Fibroblast of lung (primary cell): ENCODE measurements around the gene YRDC. TPM values are rescaled to one million over a fixed set of nuclear protein-coding genes. Genes with fewer than 3 reads are reported as not detected.
"Not testable (repeated sequence)": the region's sequence is repeated elsewhere in the genome, so short reads cannot be mapped to it uniquely, and the experiment has no call there.

Experiments used
- DNase-seq, 2 donors: peaks; one replicate each; pipeline versions ENCODE4 v3.0.0 to v3.0.0-alpha.2; 2010; ENCODE audit warnings: low read depth in 2 of 2
- H2AFZ ChIP-seq: 2 replicates; pipeline ENCODE4 v1.5.1; 2012; ENCODE audit warnings: low read length, control low read depth, inconsistent platforms
- H3K27ac ChIP-seq: 2 replicates; pipeline ENCODE4 v1.5.1; 2011; ENCODE audit warnings: low read length, control low read depth; ENCODE audit not compliant: insufficient read depth
- H3K27me3 ChIP-seq: 2 replicates; pipeline ENCODE4 v1.5.1; 2011; ENCODE audit warnings: mild to moderate bottlenecking, low read length; ENCODE audit not compliant: control insufficient read depth, insufficient read depth
- H3K36me3 ChIP-seq: 2 replicates; pipeline ENCODE4 v1.5.1; 2011; ENCODE audit warnings: low read length; ENCODE audit not compliant: control insufficient read depth, insufficient read depth
- H3K4me1 ChIP-seq: 2 replicates; pipeline ENCODE4 v1.5.1; 2011; ENCODE audit warnings: low read length; ENCODE audit not compliant: control insufficient read depth, insufficient read depth; ENCODE audit errors: extremely low read depth
- H3K4me2 ChIP-seq: 2 replicates; pipeline ENCODE4 v1.5.1; 2011; ENCODE audit warnings: low read length, control low read depth; ENCODE audit not compliant: insufficient read depth; ENCODE audit errors: extremely low read depth
- H3K4me3 ChIP-seq, 4 experiments: fragments of 200-600 bp in 1 of 4; sonication (generic) in 1 of 4; replicated peaks in 1 of 4; 2 replicates each; pipeline ENCODE4 v1.5.1; 2011 to 2016; ENCODE audit warnings: low read length in 4 of 4, low read depth in 3 of 4, mild to moderate bottlenecking in 3 of 4, control low read depth in 2 of 4, inconsistent platforms in 1 of 4, mixed read lengths in 1 of 4; ENCODE audit not compliant: insufficient read depth in 1 of 4; ENCODE audit errors: control extremely low read depth in 1 of 4
- H3K79me2 ChIP-seq: 2 replicates; pipeline ENCODE4 v1.5.1; 2012; ENCODE audit warnings: mild to moderate bottlenecking, low read length, inconsistent platforms; ENCODE audit not compliant: control insufficient read depth, insufficient read depth
- H3K9ac ChIP-seq: 2 replicates; pipeline ENCODE4 v1.5.1; 2011; ENCODE audit warnings: mild to moderate bottlenecking, low read length, control low read depth; ENCODE audit not compliant: insufficient read depth
- H3K9me3 ChIP-seq: 2 replicates; pipeline ENCODE4 v1.5.1; 2012; ENCODE audit warnings: low read depth, low read length; ENCODE audit not compliant: control insufficient read depth, insufficient read depth
- H4K20me1 ChIP-seq: 2 replicates; pipeline ENCODE4 v1.5.1; 2011; ENCODE audit warnings: low read length; ENCODE audit not compliant: control insufficient read depth, insufficient read depth; ENCODE audit errors: extremely low read depth
- EZH2 ChIP-seq: IDR thresholded peaks from 2 replicates; pipeline ENCODE4 v1.5.1; 2012; ENCODE audit warnings: low read length, control low read depth, mild to moderate bottlenecking; ENCODE audit errors: missing control alignments
- polyA plus RNA-seq, 2 donors: library from polyadenylated mRNA; depleted of rRNA in 1 of 2; stranded (reverse) in 1 of 2; unstranded in 1 of 2; fragments of >200 nt; gene quantifications; 2 replicates each; pipeline ENCODE4 v1.2.1, GENCODE V29; 2011 to 2012; ENCODE audit warnings: missing spikeins in 1 of 2
- total RNA-seq: library from RNA; depleted of rRNA; stranded (reverse); fragments of >200 nt; gene quantifications from 2 replicates; pipeline ENCODE4 v1.2.1, GENCODE V29; 2014
- TF ChIP-seq, protein P1 (sequence below), 2 donors: IDR thresholded peaks in 1 of 2; conservative IDR thresholded peaks in 1 of 2; 1 replicate in 1 of 2; 2 replicates in 1 of 2; pipeline ENCODE4 v1.5.1; 2011 to 2012; ENCODE audit warnings: low read length in 2 of 2, control low read depth in 1 of 2, inconsistent platforms in 1 of 2, low read depth in 1 of 2, mild to moderate bottlenecking in 1 of 2

The YRDC gene
- total and polyA plus RNA-seq, 2 donors (not counting 1 experiment from before 2014, with no cell fraction given): 9.9 to 14.0 TPM

DNA sequence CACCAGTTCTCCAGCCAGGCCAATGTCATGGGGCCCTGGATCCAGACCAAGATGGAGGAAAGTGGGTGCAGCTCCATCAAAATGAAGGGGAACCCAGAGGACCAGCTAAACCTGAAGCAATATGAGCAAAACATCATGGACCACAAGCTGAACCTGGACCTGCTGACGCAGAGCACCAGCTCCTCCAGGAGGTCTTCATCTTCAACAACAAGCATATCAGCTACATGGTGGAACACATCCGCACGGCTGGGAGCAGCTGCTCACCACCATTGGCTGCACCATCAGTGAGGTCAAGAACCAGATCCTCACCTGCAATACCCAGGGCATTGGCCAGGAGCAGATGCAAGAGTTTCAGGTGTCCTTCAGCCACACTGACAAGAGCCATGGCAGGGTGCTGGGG lies 29.4 kb downstream of the YRDC start:
- H3K4me3 ChIP-seq: no peak overlapping the region
- TF ChIP-seq, protein P1, sequence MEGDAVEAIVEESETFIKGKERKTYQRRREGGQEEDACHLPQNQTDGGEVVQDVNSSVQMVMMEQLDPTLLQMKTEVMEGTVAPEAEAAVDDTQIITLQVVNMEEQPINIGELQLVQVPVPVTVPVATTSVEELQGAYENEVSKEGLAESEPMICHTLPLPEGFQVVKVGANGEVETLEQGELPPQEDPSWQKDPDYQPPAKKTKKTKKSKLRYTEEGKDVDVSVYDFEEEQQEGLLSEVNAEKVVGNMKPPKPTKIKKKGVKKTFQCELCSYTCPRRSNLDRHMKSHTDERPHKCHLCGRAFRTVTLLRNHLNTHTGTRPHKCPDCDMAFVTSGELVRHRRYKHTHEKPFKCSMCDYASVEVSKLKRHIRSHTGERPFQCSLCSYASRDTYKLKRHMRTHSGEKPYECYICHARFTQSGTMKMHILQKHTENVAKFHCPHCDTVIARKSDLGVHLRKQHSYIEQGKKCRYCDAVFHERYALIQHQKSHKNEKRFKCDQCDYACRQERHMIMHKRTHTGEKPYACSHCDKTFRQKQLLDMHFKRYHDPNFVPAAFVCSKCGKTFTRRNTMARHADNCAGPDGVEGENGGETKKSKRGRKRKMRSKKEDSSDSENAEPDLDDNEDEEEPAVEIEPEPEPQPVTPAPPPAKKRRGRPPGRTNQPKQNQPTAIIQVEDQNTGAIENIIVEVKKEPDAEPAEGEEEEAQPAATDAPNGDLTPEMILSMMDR (conservative IDR thresholded peaks at IDR 0.05 in 1 of 2, IDR thresholded peaks at IDR 0.05 in 1 of 2; ENCODE audit: low read depth in 1 of 2, low read length in 2 of 2): no peak
- no peak for TF ChIP-seq EZH2

DNA sequence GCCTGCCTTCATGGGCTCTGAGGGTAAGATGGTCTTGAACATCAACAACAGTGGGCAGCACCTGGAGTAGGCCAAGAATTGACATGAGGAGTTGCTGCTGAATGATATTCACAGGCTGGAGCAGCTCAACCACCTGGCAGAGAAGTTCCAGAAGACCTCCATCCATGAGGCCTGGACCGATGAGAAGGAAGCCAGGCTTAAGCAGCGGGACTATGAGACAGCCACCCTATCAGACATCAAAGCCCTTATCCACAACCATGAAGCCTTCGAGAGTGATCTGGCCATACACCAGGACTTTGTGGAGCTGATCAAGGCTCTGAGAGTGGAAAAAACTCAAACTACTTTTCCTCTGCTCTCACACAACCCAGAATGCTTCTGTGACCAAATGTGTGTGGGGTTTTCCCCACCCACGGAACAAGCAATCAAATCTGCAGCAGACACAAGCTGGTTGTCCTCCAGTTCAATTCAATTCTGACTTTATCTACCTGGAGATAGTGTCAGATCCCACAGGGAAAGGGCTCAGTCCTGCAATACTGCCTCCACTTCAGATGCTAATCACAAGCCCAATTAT lies 31.0 kb downstream of the YRDC start:
- TF ChIP-seq, protein P1 (conservative IDR thresholded peaks at IDR 0.05 in 1 of 2, IDR thresholded peaks at IDR 0.05 in 1 of 2; ENCODE audit: low read depth in 1 of 2, low read length in 2 of 2): no peak
- TF ChIP-seq EZH2: no peak
- H3K4me3 ChIP-seq: no peak overlapping the region

More for the DNA sequence above, 29.4 kb downstream of the YRDC start:
- H3K27me3 ChIP-seq: no peaks in the 10 kb centered on the region
- H3K9me3 ChIP-seq: no peaks in the 10 kb centered on the region
- no peaks in the 10 kb centered on the region for H4K20me1 ChIP-seq
- H3K4me2 ChIP-seq: no peak overlapping the region
- H3K79me2 ChIP-seq: no peaks in the 10 kb centered on the region
- DNase-seq: no peak
- H3K9ac ChIP-seq: no peak overlapping the region
- no peaks in the 10 kb centered on the region for H3K36me3 ChIP-seq
- H2AFZ ChIP-seq: no peak overlapping the region
- no peak overlapping the region for H3K27ac ChIP-seq
- H3K4me1 ChIP-seq: no peaks in the 10 kb centered on the region

DNA sequence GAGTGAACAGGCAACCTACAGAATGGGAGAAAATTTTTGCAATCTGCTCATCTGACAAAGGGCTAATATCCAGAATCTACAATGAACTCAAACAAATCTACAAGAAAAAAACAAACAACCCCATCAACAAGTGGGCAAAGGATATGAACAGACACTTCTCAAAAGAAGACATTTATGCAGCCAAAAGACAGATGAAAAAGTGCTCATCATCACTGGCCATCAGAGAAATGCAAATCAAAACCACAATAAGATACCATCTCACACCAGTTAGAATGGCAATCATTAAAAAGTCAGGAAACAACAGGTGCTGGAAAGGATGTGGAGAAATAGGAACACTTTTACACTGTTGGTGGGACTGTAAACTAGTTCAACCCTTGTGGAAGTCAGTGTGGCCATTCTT lies 36.6 kb downstream of the YRDC start:
- H3K36me3 ChIP-seq, H3K79me2 ChIP-seq, H3K27me3 ChIP-seq, H3K4me3 ChIP-seq, H3K9me3 ChIP-seq, H3K4me1 ChIP-seq, H3K27ac ChIP-seq, H3K4me2 ChIP-seq, DNase-seq, H4K20me1 ChIP-seq, H3K9ac ChIP-seq, H2AFZ ChIP-seq: not testable (repeated sequence)

More for the DNA sequence above, 31.0 kb downstream of the YRDC start:
- no peak overlapping the region for H2AFZ ChIP-seq
- DNase-seq: no peak
- no peaks in the 10 kb centered on the region for H3K27me3 ChIP-seq
- no peaks in the 10 kb centered on the region for H3K79me2 ChIP-seq
- H3K36me3 ChIP-seq: no peaks in the 10 kb centered on the region
- H3K9me3 ChIP-seq: no peaks in the 10 kb centered on the region
- no peak overlapping the region for H3K9ac ChIP-seq
- H3K4me1 ChIP-seq: no peaks in the 10 kb centered on the region
- no peak overlapping the region for H3K27ac ChIP-seq
- no peak overlapping the region for H3K4me2 ChIP-seq
- no peaks in the 10 kb centered on the region for H4K20me1 ChIP-seq
